GM21423 (cell line): ENCODE results near the gene GADL1.
A peak's percentile ranks its signal among the peaks of the same experiment; 100 is the strongest.

Experiments used
- ATAC-seq: cut with Tn5 transposase; IDR thresholded peaks from one replicate; pipeline ENCODE4 v1.9.1; 2021; ENCODE audit warnings: mild to moderate bottlenecking, moderate library complexity; ENCODE audit not compliant: unreplicated experiment

GADL1 gene

DNA sequence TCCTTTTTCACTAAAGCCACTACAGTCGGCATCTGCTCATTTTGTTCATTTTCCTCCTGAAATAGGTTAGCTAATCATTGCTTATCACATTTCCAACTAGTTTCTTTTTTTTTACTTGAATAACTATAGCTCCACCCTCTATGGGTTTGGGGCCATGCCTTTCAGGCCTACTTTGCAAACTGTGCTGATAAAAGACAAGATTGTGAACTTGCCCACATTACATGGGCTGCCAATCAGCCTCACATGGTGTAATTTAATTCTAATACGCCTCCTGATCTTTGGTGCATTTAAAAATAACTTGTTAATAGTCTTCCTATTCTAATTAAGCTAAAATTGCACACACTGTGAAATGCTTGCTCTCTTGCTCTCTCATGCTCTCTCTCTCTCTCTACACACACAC, 197.6 kb downstream of the GADL1 start:
- no peak for ATAC-seq

DNA sequence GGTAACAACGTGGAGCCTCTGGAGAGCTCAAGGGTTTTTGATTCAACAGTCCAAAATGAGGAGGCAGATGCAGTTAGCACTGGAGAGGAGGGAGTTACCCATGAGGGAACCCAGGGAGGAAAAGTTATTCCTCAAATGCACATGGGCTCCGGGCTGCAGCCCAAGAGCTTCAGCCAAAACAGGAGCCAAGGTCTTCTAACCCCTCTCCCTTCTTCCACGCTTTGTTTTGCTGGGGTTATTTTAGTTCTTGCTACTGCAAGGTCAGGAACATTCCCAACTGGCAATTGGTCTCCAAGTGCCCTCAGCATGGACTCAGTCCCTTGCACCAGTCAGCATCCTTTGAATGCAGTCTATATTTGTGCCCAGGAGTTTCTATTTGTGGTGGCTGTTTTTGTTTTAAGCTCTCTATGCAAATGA, 198.1 kb downstream of the GADL1 start:
- ATAC-seq = no peak

DNA sequence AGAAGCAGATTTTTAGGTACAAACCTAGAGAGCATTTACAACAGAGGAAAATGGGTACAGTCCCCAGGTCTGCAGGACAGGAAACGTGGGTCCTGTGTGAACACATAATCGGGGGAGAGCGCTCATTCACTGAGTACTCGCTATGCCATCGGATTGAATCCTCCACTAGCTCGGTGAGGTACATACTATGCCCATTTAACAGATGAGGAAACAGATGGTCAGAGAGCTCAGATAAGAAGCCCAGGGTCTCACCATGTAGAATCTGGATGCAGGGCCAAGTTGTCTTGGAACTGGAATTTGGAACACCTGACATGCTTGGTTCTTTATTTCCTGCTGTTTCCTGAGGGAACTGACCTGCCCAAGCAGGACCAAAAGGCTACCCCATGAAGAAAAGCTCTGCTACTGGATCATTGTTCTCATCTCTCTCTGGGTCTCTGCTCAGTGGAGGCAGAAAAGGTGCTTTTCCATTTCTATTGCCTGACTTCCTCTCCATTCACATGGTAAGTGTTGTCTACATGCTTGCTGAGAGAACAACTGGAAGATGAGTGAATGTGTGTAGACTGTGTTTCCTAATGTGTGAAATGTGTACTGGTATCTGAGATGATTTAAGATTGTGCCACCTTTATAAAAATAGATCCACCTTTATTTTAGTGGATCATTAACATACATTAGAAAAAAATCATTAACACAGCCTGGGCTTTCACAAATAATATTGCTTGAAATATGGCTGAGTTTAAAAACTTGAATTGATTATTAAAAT, 199.0 kb downstream of the GADL1 start:
- ATAC-seq = no peak

DNA sequence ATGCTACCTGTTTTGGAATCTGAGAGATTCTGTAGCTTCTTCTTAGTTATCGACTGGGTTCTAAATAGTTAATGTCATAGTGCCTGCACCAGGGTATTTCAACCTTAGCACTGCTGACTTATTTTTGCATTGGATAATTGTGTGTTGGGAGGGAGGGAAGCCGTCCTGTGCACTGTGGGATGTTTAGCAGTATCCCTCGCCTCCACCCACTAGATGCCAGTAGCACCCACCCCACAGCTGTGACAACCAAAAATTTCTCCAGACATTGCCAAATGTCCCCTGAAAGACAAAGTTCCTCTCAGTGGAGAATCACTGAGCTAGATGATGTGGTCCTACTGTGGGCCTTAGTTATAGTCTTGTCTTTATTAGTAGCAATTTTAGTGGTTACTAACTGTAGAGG, 199.8 kb downstream of the GADL1 start:
- ATAC-seq = no peak

- ATAC-seq = no peak
Measured at GRCh38 chr3:30694148-30694547, 200.3 kb downstream of the GADL1 start.

DNA sequence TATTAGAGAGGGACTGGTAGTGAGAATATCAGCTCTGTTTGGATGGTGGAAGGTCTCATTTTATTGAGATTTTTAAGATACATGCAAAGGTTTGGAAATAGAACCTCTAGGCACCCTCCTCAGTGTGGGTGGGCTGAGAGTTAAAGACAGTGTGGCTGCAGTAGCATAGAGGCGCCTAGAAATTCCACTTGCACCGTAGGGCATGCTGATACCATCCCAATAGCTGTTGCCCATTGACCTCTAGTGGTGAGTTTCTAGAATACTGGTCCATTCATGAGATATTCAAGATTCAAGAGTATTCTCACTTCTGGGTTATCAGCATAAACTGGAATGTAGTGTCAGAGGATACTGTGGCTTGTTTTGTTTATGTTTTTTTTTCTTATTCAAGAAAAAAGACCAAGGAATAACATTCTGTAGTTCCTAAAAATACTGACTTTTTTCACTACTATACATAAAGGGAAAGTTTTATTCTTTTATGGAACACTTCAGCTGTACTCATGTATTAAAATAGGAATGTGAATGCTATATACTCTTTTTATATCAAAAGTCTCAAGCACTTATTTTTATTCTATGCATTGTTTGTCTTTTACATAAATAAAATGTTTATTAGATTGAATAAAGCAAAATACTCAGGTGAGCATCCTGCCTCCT, 200.9 kb downstream of the GADL1 start:
- ATAC-seq = peak; percentile 92

- ATAC-seq = no peak
Measured at GRCh38 chr3:30692498-30693130, 201.8 kb downstream of the GADL1 start.

DNA sequence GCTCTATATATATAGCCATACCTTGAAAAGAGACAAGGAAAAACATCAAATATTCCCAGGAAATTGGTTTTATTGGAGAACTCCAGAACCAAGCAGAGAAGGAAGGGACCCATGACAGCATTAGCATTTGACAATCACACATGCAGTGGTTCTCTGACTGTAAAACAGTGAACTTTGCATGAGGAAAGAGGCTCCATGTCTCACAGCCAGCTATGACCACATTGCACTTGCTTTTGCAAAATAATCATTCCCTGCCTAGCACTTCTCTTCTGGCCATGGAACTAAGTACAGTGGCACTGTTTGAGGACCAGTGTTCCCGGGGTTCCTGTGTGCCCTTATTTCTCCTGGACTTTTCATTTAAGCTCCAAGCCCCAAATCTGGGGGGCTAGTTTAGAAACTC, 202.5 kb downstream of the GADL1 start:
- ATAC-seq = no peak

DNA sequence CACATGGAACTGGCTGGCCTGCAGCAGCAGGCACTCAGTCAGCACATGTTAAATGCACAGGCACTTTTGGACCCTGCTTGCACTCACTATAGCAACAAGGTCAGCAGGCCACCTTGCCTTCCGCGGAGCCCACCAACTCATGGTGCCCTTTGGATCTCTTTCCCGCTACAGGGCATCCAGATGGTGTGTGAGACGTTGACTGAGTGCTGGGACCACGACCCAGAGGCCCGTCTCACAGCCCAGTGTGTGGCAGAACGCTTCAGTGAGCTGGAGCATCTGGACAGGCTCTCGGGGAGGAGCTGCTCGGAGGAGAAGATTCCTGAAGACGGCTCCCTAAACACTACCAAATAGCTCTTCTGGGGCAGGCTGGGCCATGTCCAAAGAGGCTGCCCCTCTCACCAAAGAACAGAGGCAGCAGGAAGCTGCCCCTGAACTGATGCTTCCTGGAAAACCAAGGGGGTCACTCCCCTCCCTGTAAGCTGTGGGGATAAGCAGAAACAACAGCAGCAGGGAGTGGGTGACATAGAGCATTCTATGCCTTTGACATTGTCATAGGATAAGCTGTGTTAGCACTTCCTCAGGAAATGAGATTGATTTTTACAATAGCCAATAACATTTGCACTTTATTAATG, 203.1 kb downstream of the GADL1 start:
- no peak for ATAC-seq

DNA sequence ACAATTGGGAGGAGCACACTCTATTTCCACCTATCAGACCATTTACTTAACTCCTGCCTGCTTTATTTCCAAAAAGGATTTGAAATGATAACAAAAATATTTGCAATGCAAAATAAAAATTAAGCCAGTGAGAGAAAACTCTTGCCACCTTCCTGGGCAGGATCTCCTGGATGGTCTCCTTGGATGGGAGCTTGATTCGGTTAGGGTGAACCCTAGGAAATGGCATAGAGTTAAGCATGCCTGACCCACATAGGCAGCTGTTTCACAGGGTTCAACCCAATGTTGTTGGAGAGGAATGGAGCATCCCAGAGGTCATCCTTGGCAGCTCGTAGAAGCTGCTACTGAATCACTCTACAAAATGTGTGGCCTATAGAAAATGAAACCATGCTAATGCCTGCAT, 204.3 kb downstream of the GADL1 start:
- ATAC-seq = no peak

DNA sequence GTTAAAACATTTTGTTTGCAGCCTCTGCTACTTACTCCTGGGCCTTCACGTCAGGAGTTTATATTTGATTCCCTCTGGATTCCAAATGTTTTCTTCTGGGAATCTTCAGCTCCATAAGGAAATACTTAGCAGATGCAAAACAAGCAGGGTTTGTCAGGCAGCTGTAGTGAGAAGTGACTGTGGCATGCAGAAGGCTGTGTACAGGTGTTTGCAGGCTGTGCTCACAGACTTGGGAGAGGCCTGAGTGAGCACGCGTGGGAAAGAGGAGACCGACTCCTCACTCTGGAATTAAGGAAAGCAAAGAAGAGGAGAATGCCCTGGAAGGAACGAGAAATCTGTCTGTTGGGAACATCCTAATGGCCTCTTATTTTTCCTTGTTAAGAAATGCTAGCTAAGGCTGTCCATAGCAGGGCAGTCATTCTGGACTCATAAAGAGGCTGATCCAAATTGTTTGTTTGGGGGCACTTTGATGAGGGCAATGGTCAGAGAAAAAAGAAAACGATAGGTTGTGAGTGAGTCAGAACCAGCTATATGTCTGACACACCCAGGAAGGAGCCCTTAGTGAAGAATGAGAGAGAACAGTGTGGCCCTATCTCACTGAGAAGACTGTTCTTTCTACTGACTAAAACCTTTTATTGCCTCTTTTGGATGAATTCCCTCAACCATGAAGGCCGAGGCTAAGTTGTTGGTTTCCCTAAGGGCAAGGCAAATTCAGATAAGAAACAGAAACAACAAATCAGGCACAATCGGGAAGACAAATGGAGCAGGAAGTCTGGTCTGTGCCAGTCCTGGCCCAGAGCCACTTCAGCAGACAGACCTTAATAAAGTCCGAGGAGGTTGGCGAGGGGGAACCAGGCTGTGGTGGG, 205.5 kb downstream of the GADL1 start:
- ATAC-seq = no peak

GRCh38 chr3:30687930-30688570, 206.4 kb downstream of the GADL1 start:
- ATAC-seq = no peak

GRCh38 chr3:30686799-30687198, 207.7 kb downstream of the GADL1 start:
- no peak for ATAC-seq

GRCh38 chr3:30686176-30686575, 208.3 kb downstream of the GADL1 start:
- no peak for ATAC-seq

- ATAC-seq = no peak
Measured at GRCh38 chr3:30685267-30685667, 209.2 kb downstream of the GADL1 start.

DNA sequence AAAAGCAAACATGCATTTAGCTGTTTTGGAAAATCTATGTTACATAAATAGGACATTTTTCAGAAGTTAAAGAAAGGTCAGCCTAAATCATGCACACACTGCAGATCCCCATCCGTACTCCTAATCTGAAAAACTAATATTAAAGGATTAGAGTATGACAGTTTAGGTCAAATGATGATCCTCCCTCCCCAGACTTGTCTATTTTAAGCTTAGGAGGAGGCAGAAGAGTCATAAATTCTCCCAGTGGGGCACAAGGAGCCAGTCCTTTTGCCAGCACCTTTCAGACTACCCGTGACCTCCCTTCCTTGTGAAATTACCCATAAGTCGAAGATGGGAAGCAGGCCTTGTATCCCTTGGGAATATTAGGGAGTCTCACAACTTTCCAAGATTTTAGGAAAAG, 210.1 kb downstream of the GADL1 start:
- no peak for ATAC-seq

DNA sequence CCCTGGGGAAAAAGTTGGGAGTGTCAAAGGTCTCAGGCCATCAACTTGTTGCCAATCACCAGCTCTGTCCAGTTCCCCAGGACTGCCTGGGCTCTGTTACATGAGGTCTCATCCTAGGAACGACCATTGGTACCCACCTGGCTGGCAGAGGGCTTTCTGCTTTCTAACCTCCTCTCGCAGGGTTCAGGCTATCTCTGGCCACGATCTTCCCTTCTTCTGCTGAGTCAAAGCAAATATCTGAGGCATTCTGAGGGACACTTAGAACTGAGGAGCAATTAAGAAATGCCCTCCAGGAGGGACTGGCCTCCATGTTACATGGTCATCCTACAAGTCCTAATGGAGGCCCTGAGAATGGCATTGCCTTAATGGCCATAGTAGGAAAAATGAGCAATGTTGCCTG, 210.7 kb downstream of the GADL1 start:
- no peak for ATAC-seq

DNA sequence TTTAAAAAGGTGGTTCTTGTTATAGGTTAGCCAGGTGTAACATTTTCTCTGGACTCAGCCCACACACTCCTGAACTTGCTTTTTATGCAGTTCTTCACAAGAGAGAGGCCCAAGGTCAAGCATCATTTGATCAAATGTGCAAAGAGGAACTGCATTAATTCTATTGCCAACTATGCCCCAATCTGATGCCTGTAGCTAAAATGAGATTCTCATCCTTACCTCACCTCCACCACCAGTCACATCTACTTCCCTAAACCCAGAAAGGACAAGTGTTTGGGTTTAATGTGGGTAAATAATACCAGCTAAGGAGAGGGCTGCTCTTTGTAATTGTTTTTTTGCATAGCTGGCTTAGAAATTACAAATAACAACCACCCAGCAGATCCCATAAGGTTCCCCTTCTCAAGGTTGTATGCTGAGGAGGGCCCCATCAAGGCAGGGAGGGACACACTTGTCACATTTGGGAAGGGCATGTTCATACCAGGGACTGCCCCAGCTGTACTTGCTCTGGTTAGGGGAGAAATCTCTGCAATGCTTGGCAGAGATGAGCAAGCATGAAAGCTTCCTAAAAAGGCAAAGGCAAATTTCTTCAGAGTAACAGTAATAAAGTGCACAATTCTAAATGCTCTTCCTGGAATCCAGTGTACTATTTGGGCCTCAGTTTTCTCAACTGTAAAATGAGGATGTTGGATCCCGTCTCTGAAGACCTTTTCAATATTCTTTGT, 211.9 kb downstream of the GADL1 start:
- ATAC-seq = no peak

- no peak for ATAC-seq
Measured at GRCh38 chr3:30681649-30682211, 212.7 kb downstream of the GADL1 start.
